HG03175 (cell line): ENCODE data around the gene CCM2.
A peak's percentile ranks its signal among the peaks of the same experiment; 100 is the strongest.

Source experiments
- ATAC-seq: cut with Tn5 transposase; IDR thresholded peaks from one replicate; pipeline ENCODE4 v1.9.1; 2021; ENCODE audit warnings: mild to moderate bottlenecking, moderate library complexity; ENCODE audit not compliant: unreplicated experiment

CCM2 gene

GRCh38 chr7:45118292-45118691 is 118.3 kb downstream of the CCM2 start:
- ATAC-seq, result no peak

DNA sequence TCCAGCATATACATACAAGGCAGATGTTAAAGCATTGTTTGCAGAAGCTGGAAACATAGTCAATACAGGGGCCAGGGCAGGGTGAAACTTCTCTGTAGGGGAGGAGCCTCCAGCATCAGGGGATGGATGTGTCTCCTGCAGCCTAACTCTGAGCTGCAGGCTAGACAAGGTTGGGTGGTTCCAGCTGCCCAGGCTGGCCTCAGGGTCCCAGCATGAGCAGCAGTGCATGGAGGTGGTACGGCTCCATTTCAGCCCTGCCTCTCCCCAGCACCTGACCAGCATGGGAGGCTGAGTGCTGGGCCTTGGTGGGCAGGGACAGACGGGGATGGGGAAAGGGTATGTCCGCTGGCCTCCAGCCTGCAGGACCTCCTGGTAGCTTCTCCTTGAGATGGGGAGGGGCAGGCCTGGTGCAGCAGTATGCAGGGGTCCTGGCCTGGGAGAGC is 118.9 kb downstream of the CCM2 start:
- peak; percentile 71 for ATAC-seq

- ATAC-seq, result no peak
Observed at GRCh38 chr7:45119550-45119949, 119.5 kb downstream of the CCM2 start.

- no peak for ATAC-seq
Observed at GRCh38 chr7:45122975-45123860, 123.2 kb downstream of the CCM2 start.

GRCh38 chr7:45123913-45124710 is 124.1 kb downstream of the CCM2 start:
- ATAC-seq, result no peak

DNA sequence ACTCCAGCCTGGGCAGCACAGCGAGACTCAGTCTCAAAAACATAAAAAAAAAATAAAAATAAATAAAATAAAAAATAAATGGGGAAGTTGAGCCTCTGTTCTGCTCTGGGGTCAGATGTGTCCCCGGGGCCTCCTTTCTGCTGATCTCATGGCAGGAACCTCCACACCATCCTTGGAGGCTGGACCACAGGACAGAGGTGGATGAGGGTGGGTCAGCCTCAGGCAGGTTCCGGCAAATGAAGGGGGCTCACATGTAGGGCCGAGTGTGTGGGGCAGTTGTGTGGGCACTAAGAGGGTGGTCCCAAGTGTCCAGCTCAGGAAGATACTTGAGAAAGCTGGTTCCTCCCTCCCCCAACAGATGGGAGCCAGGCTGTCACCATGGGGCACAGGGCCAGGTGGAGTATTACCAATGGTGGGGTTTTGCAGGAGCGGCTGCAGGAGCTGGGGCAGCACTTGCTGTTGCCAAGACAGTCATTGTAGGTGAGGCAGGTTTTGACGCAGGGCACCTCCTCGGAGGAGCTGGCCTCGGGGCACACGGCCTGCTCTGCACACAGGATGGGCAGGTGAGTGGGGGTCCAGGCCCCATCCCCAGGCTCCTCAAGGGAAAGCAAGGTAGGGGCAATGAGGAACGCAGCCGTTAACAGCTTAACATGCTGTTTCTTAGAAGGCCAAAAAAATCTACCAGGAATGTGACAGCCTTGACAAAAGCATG is 125.3 kb downstream of the CCM2 start:
- ATAC-seq, result no peak
